Smooth muscle cell of the brain vasculature (primary cell): ENCODE results near the gene PHTF1.

Experiments used
- DNase-seq: peaks from one replicate; pipeline ENCODE4 v3.0.0-alpha.2; 2012; ENCODE audit warnings: low read depth, low spot score

PHTF1 gene

DNA sequence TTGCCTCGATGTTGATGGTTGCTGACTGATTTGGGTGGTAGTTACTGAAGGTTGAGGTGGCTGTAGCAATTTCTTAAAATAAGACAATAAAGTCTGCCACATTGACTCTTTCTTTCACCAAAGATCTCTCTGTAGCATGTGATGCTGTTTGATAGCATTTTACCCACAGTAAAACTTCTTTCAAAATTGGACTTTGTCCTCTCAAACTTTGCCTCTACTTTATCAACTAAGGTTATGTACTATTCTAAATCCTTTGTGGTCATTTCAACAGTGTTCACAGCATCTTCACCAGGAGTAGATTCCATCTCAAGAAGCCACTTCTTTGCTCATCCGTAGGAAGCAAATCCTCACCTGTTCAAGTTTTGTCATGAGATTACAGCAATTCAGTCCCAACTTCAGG lies 93.2 kb downstream of the PHTF1 start:
- no peak for DNase-seq

DNA sequence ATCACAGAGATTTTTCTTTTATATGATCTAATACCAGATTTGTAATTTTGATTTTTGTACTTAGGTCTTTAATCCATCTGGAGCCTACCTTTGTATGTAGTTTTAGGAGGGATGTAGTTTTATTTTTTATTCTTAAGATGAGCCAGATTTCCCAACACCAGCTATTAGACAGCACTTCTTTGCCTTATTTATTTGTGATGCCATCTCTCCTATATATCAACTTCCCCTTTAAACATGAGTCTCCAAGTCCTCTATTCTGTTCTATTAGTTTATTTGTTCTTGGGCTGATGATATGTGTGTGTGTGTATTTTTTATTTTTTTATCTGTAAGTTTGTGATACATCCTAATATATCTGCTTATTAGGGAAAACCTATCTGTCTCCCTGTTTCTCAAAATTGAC lies 94.2 kb downstream of the PHTF1 start:
- no peak for DNase-seq

DNA sequence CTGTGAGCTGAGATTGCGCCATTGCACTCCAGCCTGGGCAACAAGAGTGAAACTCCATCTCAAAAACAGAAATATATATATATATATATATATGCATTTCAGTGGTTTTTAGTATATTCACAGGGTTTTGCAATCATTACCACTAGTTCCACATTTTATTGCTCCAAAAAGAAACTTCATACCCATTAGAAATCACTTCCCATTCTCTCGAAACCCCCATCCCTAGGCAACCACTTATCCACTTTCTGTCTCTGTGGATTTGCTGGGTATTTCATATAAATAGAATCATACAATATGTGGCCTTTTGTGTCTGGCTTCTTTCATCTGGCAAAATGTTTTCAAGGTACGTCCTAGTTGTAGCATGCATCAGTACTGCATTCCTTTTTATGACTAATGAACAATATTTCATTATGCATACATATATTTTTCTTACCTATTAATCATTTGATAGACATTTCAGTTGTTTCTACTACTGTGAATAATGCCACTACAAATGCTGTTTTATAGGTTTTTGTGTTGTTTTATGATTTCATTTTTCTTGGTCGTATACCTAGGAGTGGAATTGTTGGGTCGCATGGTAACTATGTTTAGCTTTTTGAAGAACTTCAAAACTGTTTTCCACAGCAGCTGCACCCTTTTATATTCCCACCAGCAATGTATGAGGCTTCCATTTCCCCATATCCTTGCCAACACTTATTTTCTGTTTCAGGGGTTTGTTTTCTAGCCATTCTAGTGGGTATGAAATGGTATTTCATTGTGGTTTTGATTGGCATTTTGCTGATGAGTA lies 95.9 kb downstream of the PHTF1 start:
- DNase-seq = no peak

DNA sequence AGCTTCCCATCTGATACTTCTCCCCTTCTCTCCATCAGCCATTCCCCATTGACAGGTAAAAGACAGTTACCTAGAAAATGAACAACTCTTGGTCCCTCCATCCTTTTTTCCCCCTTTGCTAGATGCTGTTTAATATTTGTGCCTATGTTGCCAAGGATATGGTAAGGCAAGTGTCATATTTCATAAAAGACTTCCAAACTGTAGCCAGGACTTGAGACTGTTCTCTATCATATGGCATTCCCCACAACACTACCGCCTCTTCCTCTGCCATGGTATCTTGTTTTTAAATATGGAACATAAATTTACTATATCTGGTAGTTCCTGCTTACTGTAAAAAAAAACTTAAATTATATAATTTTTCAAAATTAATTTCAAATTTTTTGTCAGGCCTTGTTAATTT lies 97.2 kb downstream of the PHTF1 start:
- DNase-seq = no peak

DNA sequence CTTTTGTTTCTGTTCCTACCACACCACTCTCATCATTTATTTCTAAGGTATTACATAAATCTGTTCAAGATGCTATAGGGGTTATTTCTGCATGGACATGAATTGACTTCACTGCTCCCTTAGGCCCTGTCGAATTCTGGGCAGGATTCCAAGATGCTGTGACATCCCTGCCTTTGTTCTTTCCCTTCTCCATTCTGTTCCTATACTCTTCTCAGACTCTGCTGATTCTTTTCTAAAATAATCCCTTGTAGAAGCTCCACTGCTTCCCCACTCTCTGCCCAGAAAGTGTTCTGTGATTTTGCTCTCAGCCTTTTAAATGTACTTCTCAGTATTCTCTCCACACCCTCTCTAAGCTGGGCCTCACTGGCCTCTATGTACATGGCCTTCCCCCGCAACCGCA lies 99.2 kb downstream of the PHTF1 start:
- DNase-seq = no peak

DNA sequence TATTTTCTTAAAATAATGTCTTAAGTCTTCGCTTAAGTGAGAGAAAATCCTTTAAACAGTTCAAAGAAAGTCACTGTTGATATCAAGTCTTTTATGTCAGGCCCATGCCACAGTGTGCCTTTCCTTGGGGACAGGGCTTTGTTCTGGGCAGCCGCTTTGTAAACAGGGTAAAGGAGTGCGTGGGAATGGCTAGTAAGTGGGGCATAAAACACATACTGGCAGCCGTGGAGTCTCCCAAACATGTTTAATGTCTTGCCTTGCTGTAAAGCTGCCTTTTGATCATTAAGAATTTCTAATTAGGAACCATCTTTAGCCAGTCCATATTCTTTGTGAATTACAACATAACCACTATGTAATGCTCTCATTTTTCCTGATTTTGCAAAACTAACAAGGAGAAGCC lies 99.7 kb downstream of the PHTF1 start:
- no peak for DNase-seq

DNA sequence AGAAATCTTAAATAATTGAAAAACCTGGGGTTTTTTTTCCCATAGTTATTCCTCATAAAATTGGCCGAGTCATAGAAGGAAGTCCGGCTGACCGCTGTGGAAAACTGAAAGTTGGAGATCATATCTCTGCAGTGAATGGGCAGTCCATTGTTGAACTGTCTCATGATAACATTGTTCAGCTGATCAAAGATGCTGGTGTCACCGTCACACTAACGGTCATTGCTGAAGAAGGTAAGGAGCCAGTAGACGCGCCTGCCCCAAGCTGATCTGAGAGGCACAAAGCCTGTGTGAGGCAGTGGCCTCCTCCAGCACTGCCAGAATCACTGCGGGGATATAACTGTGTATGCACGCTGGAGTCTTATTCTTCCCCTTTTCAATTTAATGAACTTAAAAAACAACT lies 100.3 kb downstream of the PHTF1 start:
- no peak for DNase-seq

DNA sequence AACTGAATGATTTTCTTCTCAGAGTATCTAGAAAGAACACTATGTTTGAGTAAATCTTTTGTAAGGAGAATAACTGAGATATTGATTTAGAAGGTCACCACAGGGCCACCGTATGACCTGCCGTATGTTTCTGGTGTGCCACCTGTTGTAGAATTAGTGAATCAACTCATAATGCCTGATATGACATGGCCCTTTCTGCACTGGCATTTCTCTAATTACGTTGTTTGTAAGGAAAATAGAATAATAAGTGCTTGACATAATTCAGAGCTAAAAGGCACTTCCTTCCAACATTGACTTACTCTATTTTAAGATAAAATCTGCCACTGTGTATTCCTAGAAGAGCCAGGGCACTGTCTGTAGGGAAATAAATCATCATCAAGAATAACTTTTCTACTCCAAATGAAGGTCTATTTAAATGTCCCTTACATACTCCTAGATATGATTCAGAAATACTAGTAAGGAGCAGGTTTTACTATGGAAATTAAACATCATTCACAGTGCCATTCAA lies 101.7 kb downstream of the PHTF1 start:
- no peak for DNase-seq

DNA sequence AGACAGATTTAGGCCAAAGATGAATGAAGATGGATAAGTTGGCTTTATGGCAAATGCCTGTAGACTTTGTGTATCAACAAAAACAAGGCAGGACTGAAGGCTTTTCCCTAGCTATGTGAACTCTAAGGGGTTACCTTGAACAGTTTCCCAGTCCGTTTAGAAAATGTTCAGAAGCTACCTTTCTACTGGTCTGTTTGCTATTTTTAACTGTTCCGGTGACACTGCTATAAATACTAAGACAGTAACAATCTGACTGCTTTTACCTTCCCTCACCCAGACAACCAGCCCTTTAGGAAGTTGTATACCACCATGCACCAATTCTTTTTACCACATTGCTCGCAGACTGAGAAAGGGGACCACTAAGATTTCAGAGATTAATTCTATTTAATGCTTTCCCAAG lies 102.2 kb downstream of the PHTF1 start:
- no peak for DNase-seq

DNA sequence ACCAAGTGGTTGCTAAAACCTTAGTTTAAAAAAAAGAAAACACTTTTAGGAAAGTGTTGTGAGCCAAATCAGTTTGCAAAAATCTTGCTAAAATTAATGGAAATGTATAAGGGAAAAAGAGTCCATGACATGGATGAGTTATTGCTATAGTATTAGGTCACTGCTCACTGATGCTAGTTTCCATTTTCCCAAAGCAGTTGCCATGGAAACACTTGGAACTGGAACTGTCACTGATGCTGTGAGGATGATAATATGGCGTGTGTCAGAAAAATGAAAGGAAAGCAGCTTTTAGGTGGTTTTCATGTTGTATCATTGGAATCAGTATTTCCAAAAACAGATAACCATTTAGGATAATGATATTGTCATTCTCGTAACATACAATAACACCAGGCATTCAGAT lies 104.4 kb downstream of the PHTF1 start:
- DNase-seq = no peak

DNA sequence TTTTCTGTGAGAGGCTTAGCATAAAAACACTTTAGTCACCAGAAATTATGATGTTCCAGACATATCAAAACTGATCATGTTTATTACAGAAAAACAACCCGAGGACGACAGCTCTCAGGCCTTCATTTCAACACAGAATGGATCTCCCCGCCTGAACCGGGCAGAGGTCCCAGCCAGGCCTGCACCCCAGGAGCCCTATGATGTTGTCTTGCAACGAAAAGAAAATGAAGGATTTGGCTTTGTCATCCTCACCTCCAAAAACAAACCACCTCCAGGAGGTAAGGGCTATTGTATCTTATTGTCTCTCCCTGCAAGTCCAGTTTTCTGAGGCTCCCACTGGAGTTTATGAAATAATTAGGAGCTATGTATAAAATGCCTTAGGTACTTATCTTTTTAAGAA lies 105.5 kb downstream of the PHTF1 start:
- no peak for DNase-seq

DNA sequence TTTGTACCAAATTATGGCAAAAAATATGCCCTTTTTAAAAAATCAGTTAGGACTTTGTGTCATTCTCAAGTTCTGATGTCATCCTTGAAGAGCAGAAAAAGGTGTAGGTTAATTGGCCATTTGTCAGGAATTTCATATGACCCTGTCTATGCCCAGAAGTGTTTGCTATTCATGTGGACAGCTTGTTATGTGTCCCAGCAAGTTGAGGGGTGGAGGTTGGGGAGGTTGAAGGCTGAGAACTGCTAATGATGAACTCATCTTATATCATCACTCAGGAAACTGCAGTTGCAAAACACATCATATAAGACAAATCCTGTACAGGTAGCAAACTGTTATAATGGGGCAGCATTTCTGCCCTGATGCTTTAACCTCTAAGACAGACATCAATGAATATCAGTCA lies 106.5 kb downstream of the PHTF1 start:
- no peak for DNase-seq

DNA sequence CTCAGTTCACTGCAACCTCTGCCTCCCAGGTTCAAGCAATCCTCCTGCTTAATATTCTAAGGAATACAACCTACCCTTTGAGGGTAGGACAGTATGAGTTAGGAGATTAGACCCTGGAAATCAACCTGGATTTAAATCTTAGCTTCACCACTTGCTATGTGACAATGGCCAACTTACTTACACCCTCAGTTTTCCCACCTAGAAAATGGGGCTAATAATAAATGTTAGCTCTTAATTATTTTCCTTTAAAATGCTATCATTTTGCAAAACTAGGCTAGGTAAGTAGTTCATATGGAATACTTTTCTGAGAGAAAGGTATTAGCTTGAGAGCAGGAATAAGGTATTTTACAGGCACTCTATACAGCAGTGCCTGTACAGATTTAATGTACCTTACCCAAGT lies 110.8 kb downstream of the PHTF1 start:
- DNase-seq = no peak

DNA sequence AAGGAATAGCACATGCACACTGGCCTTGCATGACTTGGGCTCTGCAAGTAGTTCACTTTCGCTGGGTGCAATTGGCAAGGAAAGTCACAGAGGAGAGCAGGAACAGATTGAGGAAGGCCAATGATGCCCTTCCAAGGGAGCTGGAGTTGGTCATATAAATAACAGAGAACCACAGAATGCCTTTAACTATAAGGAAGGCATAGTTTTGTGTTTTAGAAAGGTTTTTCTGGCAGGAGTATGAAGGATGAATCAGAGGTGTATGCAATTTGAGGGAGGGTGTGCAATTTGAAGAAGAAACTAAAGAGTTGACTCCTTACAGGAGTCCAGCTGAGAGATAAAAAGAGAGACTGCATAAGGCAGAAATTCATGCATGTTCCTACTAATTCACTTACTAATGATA lies 112.1 kb downstream of the PHTF1 start:
- no peak for DNase-seq
